CD4-positive, alpha-beta memory T cell (primary cell): ENCODE measurements around the gene CRYGN. TPM values are rescaled to one million over a fixed set of nuclear protein-coding genes. Genes with fewer than 3 reads are reported as not detected.
A peak's percentile ranks its signal among the peaks of the same experiment; 100 is the strongest.

Source experiments
- CTCF ChIA-PET: fragments of 350-600 bp; sonication (Branson Sonifier 250); formaldehyde crosslinking; loops from one replicate; lab custom pipeline; 2021; ENCODE audit warnings: inconsistent platforms; ENCODE audit not compliant: partially characterized antibody; lab: Charles Lee
- POLR2A ChIA-PET: fragments of 350-600 bp; sonication (Branson Sonifier 250); formaldehyde crosslinking; loops from one replicate; lab custom pipeline; 2021; ENCODE audit not compliant: partially characterized antibody; lab: Charles Lee
- DNase-seq, 5 donors: peaks; one replicate each; pipeline versions ENCODE4 v3.0.0 to v3.0.0-alpha.2; 2020 to 2022; ENCODE audit warnings: mixed read lengths in 1 of 5
- H3K27ac ChIP-seq: one replicate; pipeline ENCODE4 v1.7.0; 2013; ENCODE audit warnings: low read depth, low read length
- H3K27me3 ChIP-seq: 2 replicates; pipeline ENCODE4 v1.7.0; 2013; ENCODE audit warnings: mild to moderate bottlenecking, low read length, moderate library complexity; ENCODE audit not compliant: insufficient read depth
- H3K36me3 ChIP-seq: 2 replicates; pipeline ENCODE4 v1.7.0; 2013; ENCODE audit warnings: mild to moderate bottlenecking, low read length, moderate library complexity; ENCODE audit not compliant: insufficient read depth
- H3K4me1 ChIP-seq: 2 replicates; pipeline ENCODE4 v1.7.0; 2013; ENCODE audit warnings: mild to moderate bottlenecking, low read length, moderate library complexity; ENCODE audit not compliant: insufficient read depth
- H3K4me3 ChIP-seq, 2 donors: one replicate each; pipeline ENCODE4 v1.7.0; 2013; ENCODE audit warnings: low read length in 2 of 2, mild to moderate bottlenecking in 1 of 2
- H3K9me3 ChIP-seq, 2 donors: one replicate each; pipeline ENCODE4 v1.7.0; 2013; ENCODE audit warnings: low read length in 2 of 2, control low read depth in 1 of 2; ENCODE audit not compliant: control insufficient read depth in 1 of 2
- H3K27ac Mint-ChIP-seq, 7 donors: one replicate each; pipeline ENCODE4 v1.8.0; 2020 to 2021; ENCODE audit warnings: mixed read lengths in 7 of 7, mild to moderate bottlenecking in 6 of 7, inconsistent platforms in 3 of 7, moderate library complexity in 3 of 7
- H3K27me3 Mint-ChIP-seq, 2 donors: one replicate each; pipeline ENCODE4 v1.8.0; 2020 to 2021; ENCODE audit warnings: mixed read lengths in 2 of 2
- H3K36me3 Mint-ChIP-seq, 2 donors: one replicate each; pipeline ENCODE4 v1.8.0; 2020 to 2021; ENCODE audit warnings: mixed read lengths in 2 of 2, inconsistent platforms in 1 of 2, mild to moderate bottlenecking in 1 of 2
- H3K4me1 Mint-ChIP-seq, 4 donors: one replicate each; pipeline ENCODE4 v1.8.0; 2020 to 2021; ENCODE audit warnings: mixed read lengths in 4 of 4, mild to moderate bottlenecking in 1 of 4
- H3K4me3 Mint-ChIP-seq, 8 donors: one replicate each; pipeline ENCODE4 v1.8.0; 2020 to 2021; ENCODE audit warnings: mixed read lengths in 8 of 8, mild to moderate bottlenecking in 7 of 8, moderate library complexity in 6 of 8, inconsistent platforms in 3 of 8
- H3K9me3 Mint-ChIP-seq, 8 donors: one replicate each; pipeline ENCODE4 v1.8.0; 2020 to 2021; ENCODE audit warnings: mixed read lengths in 8 of 8, mild to moderate bottlenecking in 5 of 8, inconsistent platforms in 3 of 8, moderate library complexity in 1 of 8
- intact Hi-C: fragments of 100-400 bp; cut with micrococcal nuclease; formaldehyde crosslinking; loops from one replicate; pipeline ENCODE4 v1.15.1; 2023
- polyA plus RNA-seq, 2 donors: library from polyadenylated mRNA; unstranded; fragments of 300-500 nt; fragmentation: Illumina TruSeq; gene quantifications; one replicate each; pipeline ENCODE4 v1.2.3, GENCODE V29; 2021
- total RNA-seq, 2 experiments: library from RNA; stranded (reverse); gene quantifications; one replicate each; pipeline ENCODE4 v1.2.3, GENCODE V29; 2021

Gene CRYGN
- total and polyA plus RNA-seq, 4 experiments from 2014 or later: 1.9 TPM; not detected in 3

GRCh38 chr7:151423226-151423625 lies 16.7 kb downstream of the CRYGN start:
- Mint-ChIP-seq H3K9me3 (peaks cover 0 to 31% (median 11%) of the 10 kb centered on the region in 8 donors), H3K4me1 (peaks cover 6 to 17% (median 11%) of the 10 kb centered on the region in 4 donors), H3K27me3 (no peaks in the 10 kb centered on the region), H3K36me3 (peaks cover 2 to 9% of the 10 kb centered on the region in 2 donors), H3K4me3 (no peak overlapping the region), H3K27ac (no peak overlapping the region)
- Histone ChIP-seq H3K9me3 (peaks cover 0 to 8% of the 10 kb centered on the region in 2 donors), H3K36me3 (no peaks in the 10 kb centered on the region), H3K27ac (no peak overlapping the region), H3K4me1 (peaks cover 19% of the 10 kb centered on the region), H3K4me3 (no peak overlapping the region), H3K27me3 (no peaks in the 10 kb centered on the region)
- DNase-seq: no peak
- POLR2A ChIA-PET: interaction anchor here (1.5 kb wide), 1 partner anchor 13 kb away, joined by 4 read pairs; no protein-coding TSS in a partner anchor
- intact Hi-C loops: no loop called here
- CTCF ChIA-PET: interaction anchor here (0.5 to 1.8 kb wide), 4 partner anchors 12 to 53 kb away, joined by 3 to 4 read pairs (median 4); no protein-coding TSS in a partner anchor

GRCh38 chr7:151422212-151422611 lies 17.7 kb downstream of the CRYGN start:
- intact Hi-C loops: no loop called here
- DNase-seq: no peak
- Mint-ChIP-seq H3K4me1 (peaks cover 0 to 10% (median 4%) of the 10 kb centered on the region in 4 donors), H3K36me3 (peaks cover 4 to 12% of the 10 kb centered on the region in 2 donors), H3K27ac (no peak overlapping the region), H3K27me3 (peaks cover 0 to 1% of the 10 kb centered on the region in 2 donors), H3K9me3 (peaks cover 0 to 35% (median 18%) of the 10 kb centered on the region in 8 donors), H3K4me3 (no peak overlapping the region)
- ChIA-PET POLR2A (interaction anchor here (1.0 kb wide), 1 partner anchor 13 kb away, joined by 3 read pairs; the partner anchor contains the start of gene WDR86), CTCF (interaction anchor here (1.8 kb wide), 1 partner anchor 11 kb away, joined by 4 read pairs; no protein-coding TSS in a partner anchor)
- Histone ChIP-seq H3K4me3 (no peak overlapping the region), H3K9me3 (peaks cover 0 to 8% of the 10 kb centered on the region in 2 donors), H3K4me1 (peaks cover 9% of the 10 kb centered on the region), H3K27ac (no peak overlapping the region), H3K27me3 (no peaks in the 10 kb centered on the region), H3K36me3 (no peaks in the 10 kb centered on the region)

GRCh38 chr7:151420144-151420543 lies 19.8 kb downstream of the CRYGN start:
- H3K36me3 Mint-ChIP-seq: peaks cover 4 to 12% of the 10 kb centered on the region in 2 donors
- no peak for DNase-seq
- intact Hi-C loops: no loop called here
- no peaks in the 10 kb centered on the region for H3K27me3 ChIP-seq
- H3K27ac Mint-ChIP-seq: peak overlapping the region in 1 of 7 donors; percentile 68
- H3K4me3 ChIP-seq: no peak overlapping the region
- H3K4me3 Mint-ChIP-seq: peak overlapping the region in 1 of 8 donors; percentile 6
- ChIA-PET CTCF (interaction anchor here (2.5 kb wide), 1 partner anchor 28 kb away, joined by 7 read pairs; no protein-coding TSS in a partner anchor), POLR2A (interaction anchor here (2.1 kb wide), 1 partner anchor 10 kb away, joined by 7 read pairs; the partner anchor contains the start of gene WDR86)
- H3K36me3 ChIP-seq: no peaks in the 10 kb centered on the region
- H3K9me3 ChIP-seq: peaks cover 0 to 8% of the 10 kb centered on the region in 2 donors
- H3K4me1 Mint-ChIP-seq: no peaks in the 10 kb centered on the region
- no peak overlapping the region for H3K27ac ChIP-seq
- H3K4me1 ChIP-seq: no peaks in the 10 kb centered on the region
- H3K27me3 Mint-ChIP-seq: peaks cover 0 to 1% of the 10 kb centered on the region in 2 donors
- peaks cover 0 to 42% (median 23%) of the 10 kb centered on the region in 8 donors for H3K9me3 Mint-ChIP-seq

- no peak overlapping the region for H3K4me3 ChIP-seq
- H3K9me3 ChIP-seq: peaks cover 0 to 8% of the 10 kb centered on the region in 2 donors
- Mint-ChIP-seq H3K4me3 (peak overlapping the region in 1 of 8 donors; percentile 36), H3K4me1 (peaks cover 11 to 28% (median 15%) of the 10 kb centered on the region in 4 donors), H3K9me3 (peaks cover 0 to 50% (median 32%) of the 10 kb centered on the region in 8 donors), H3K27ac (no peak overlapping the region), H3K27me3 (peaks cover 0 to 1% of the 10 kb centered on the region in 2 donors), H3K36me3 (peaks cover 5 to 28% of the 10 kb centered on the region in 2 donors)
- H3K36me3 ChIP-seq: no peaks in the 10 kb centered on the region
- H3K27ac ChIP-seq: no peak overlapping the region
- POLR2A ChIA-PET: no interaction called here
- H3K4me1 ChIP-seq: peaks cover 4% of the 10 kb centered on the region
- CTCF ChIA-PET: interaction anchor here (1.9 kb wide), 1 partner anchor 32 kb away, joined by 10 read pairs; no protein-coding TSS in a partner anchor
- intact Hi-C loops: no loop called here
- DNase-seq: no peak
- H3K27me3 ChIP-seq: no peaks in the 10 kb centered on the region
Measured at GRCh38 chr7:151416941-151417315, 23.0 kb downstream of the CRYGN start.

- no peak for DNase-seq
- Mint-ChIP-seq H3K4me3 (no peak overlapping the region), H3K4me1 (peaks cover 11 to 34% (median 18%) of the 10 kb centered on the region in 4 donors), H3K27ac (no peak overlapping the region), H3K27me3 (peaks cover 0 to 1% of the 10 kb centered on the region in 2 donors), H3K36me3 (peaks cover 5 to 31% of the 10 kb centered on the region in 2 donors), H3K9me3 (peaks cover 0 to 50% (median 32%) of the 10 kb centered on the region in 8 donors)
- Histone ChIP-seq H3K4me1 (peaks cover 9% of the 10 kb centered on the region), H3K9me3 (peaks cover 0 to 8% of the 10 kb centered on the region in 2 donors), H3K4me3 (no peak overlapping the region), H3K27ac (no peak overlapping the region), H3K27me3 (no peaks in the 10 kb centered on the region), H3K36me3 (no peaks in the 10 kb centered on the region)
- ChIA-PET POLR2A (no interaction called here), CTCF (interaction anchor here (1.9 kb wide), 1 partner anchor 32 kb away, joined by 10 read pairs; no protein-coding TSS in a partner anchor)
- intact Hi-C loops: no loop called here
Measured at GRCh38 chr7:151416112-151416940, 23.6 kb downstream of the CRYGN start.

GRCh38 chr7:151415375-151416105 lies 24.4 kb downstream of the CRYGN start:
- Histone ChIP-seq H3K36me3 (no peaks in the 10 kb centered on the region), H3K4me3 (no peak overlapping the region), H3K4me1 (peaks cover 17% of the 10 kb centered on the region), H3K9me3 (peaks cover 0 to 7% of the 10 kb centered on the region in 2 donors), H3K27ac (no peak overlapping the region), H3K27me3 (no peaks in the 10 kb centered on the region)
- peaks cover 0 to 52% (median 31%) of the 10 kb centered on the region in 8 donors for H3K9me3 Mint-ChIP-seq
- no peak for DNase-seq
- peaks cover 16 to 41% (median 24%) of the 10 kb centered on the region in 4 donors for H3K4me1 Mint-ChIP-seq
- H3K36me3 Mint-ChIP-seq: peaks cover 7 to 38% of the 10 kb centered on the region in 2 donors
- ChIA-PET CTCF (interaction anchor here (0.9 to 1.9 kb wide), 2 partner anchors 33 to 35 kb away, joined by 3 to 10 read pairs; no protein-coding TSS in a partner anchor), POLR2A (no interaction called here)
- peaks cover 1 to 4% of the 10 kb centered on the region in 2 donors for H3K27me3 Mint-ChIP-seq
- intact Hi-C loops: no loop called here
- no peak overlapping the region for H3K4me3 Mint-ChIP-seq
- peak overlapping the region in 1 of 7 donors; percentile 9 for H3K27ac Mint-ChIP-seq
